Measurements from ENCODE around the gene PSMB5.

The PSMB5 gene

DNA sequence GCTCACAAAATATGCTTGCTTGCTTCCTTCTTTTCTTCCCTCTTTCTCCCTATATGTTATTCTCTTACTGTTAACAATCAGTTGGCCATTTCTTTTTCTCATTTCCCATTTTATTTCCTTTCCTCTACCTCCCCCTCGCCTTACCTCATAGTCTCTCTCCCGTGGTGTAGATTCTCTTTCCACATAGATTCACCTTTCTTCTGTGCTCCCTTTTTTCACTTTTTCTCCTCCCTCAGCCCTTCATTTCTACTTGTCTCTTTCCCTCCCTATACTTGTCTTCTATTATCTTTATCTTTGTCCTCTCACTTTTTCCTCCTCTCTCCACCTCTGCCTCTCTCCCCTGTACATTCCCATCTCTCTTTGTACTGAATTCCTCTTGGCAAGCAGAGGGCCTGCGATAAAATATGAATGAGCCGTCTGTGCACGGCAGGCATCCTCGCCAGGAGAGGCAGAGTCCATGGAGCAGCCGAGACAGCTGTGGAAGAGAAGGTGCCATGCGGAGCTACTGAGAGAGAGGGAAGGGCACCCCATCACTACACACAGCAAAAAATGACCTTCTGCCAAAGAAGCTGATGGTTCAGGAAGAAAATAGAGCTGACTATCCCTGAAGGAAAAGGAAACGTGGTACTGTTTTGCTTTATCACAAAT lies 36.9 kb downstream of the PSMB5 start:
- no peak for DNase-seq (ENCODE audit: low read depth, low spot score)
- peak overlapping the region; percentile 32 for H3K9ac ChIP-seq (ENCODE audit: insufficient read length)
- peak overlapping the region; percentile 38; the same call in 1 of the 2 replicates for H3K27ac ChIP-seq
- no peaks in the 10 kb centered on the region for H3K36me3 ChIP-seq (ENCODE audit: insufficient read depth, low read length)
- TF ChIP-seq FOXP2 (optimal IDR thresholded peaks at IDR 0.05; ENCODE audit: control extremely low read depth, extremely low read length, insufficient read depth) = no peak
- TF ChIP-seq EZH2 (IDR thresholded peaks at IDR 0.05) = no peak
- TF ChIP-seq POLR2AphosphoS5 (IDR thresholded peaks at IDR 0.05; ENCODE audit: borderline replicate concordance, low read depth, low read length) = no peak
- H3K9me3 ChIP-seq (ENCODE audit: low read depth, low read length) = no peaks in the 10 kb centered on the region
- no peak overlapping the region for H3K4me3 ChIP-seq

DNA sequence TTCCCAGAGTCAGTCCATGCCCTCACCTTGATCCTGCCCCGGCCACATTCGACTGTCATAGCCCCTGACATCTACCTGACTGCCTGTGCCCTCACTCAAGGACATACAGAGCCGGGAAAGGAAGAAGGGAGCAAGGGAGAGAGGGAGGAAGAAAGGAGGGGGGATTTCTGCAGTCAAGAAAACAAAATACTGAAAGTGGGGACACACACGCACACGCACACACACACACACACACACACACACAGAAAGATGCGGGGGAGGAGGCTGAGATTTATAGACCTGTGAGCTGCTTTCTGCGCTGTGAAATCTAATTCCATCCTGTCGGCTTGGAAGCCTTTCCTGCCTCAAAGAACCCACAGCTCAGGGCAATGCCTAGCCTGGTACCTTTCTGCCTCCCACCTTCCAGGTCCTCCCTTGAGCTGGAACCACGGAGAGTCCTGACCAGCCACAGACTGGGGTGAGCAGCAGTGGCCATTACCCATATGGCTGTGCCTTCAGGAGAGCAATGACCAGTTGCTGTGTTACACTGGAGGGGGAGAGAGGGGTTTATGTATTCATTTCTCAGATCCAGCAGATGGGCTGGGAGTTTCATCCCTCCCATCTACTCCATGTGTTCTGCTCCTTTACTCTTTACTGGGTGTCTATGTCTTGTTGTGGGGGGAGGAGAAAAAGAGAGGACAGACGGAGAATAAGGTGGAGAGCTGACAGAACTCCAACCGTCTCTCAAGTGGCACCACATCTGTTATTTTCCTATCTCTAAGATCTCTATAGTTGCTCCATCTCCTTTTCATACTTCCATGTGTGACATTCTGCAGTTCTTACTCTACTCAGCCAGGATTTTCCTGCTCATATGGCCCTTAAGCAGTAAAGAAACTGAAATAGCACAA lies 37.7 kb downstream of the PSMB5 start:
- Histone ChIP-seq H3K36me3 (ENCODE audit: insufficient read depth, low read length) (no peaks in the 10 kb centered on the region), H3K27ac (peak overlapping the region; percentile 38; the same call in 1 of the 2 replicates), H3K9ac (ENCODE audit: insufficient read length) (peak overlapping the region; percentile 9), H3K9me3 (ENCODE audit: low read depth, low read length) (no peaks in the 10 kb centered on the region), H3K4me3 (0 out of 2 replicates have a peak overlapping the region, but pooled peaks have one; percentile 5)
- no peak for TF ChIP-seq FOXP2 (optimal IDR thresholded peaks at IDR 0.05; ENCODE audit: control extremely low read depth, extremely low read length, insufficient read depth)
- no peak for TF ChIP-seq POLR2AphosphoS5 (IDR thresholded peaks at IDR 0.05; ENCODE audit: borderline replicate concordance, low read depth, low read length)
- no peak for TF ChIP-seq EZH2 (IDR thresholded peaks at IDR 0.05)
- DNase-seq (ENCODE audit: low read depth, low spot score) = no peak

DNA sequence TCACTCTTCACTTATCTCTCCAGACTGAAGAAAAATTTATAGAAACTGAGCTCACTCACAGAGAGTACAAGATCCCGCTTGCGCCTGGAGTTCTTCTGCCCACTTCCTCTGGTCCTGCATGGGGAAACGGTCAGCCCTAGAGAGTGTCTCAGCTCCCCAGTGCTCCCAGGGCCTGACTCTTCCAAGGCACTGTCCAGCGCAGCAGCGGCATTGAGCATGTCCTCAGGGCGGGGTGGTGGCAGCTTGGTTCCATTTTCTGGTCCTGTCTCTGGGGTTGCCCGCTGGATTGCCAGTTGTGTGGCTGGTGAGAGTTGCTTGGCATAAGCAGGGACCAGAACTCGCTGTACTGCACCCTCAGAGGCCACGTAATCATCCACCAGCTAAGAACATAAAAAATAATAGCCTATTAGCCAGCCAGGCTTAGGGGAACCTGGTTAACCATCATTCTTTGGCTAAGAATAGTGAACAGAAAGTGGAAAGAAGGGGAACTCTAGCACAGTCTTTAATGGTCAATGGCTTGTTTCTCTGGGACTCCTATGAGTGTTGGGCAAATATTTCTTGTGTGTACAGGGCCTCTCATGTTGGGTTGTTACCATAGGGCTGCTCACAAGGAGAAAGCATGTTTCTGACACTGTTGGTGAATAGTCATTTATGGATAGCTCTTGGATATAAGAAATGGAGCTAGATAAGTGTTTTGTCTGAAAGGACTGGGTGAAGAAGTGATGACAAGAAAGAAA lies 38.6 kb downstream of the PSMB5 start:
- no peak overlapping the region for H3K4me3 ChIP-seq
- DNase-seq (ENCODE audit: low read depth, low spot score) = no peak
- no peaks in the 10 kb centered on the region for H3K9me3 ChIP-seq (ENCODE audit: low read depth, low read length)
- TF ChIP-seq POLR2AphosphoS5 (IDR thresholded peaks at IDR 0.05; ENCODE audit: borderline replicate concordance, low read depth, low read length) = no peak
- no peak for TF ChIP-seq EZH2 (IDR thresholded peaks at IDR 0.05)
- no peak for TF ChIP-seq FOXP2 (optimal IDR thresholded peaks at IDR 0.05; ENCODE audit: control extremely low read depth, extremely low read length, insufficient read depth)
- no peaks in the 10 kb centered on the region for H3K36me3 ChIP-seq (ENCODE audit: insufficient read depth, low read length)
- H3K9ac ChIP-seq (ENCODE audit: insufficient read length) = no peak overlapping the region
- no peak overlapping the region for H3K27ac ChIP-seq

DNA sequence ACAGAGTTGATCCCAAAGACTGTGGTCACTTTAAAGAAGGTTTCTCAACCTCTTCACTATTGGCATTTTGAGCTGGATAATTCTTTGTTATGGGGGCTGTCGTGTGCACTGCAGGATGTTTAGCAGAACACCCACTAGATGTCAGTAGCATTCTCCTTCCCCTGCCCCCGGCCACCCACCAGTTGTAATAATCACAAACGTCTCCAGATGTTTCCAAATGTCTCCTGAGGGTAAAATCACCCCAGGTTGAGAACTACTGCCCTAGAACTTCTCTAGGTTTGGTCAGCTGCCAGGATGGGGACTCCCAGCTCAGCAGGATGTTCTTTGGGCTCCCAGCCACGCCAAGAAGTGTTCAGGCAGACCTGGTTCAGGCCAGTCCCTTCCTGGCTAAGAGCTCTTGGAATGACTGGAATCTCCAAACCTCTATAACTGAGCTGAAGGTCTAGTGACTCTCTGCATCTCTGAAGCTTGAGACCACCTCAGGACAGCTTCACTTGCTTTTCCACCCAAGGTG lies 39.9 kb downstream of the PSMB5 start:
- no peaks in the 10 kb centered on the region for H3K9me3 ChIP-seq (ENCODE audit: low read depth, low read length)
- H3K4me3 ChIP-seq = peak overlapping the region; percentile 40; the same call in 1 of the 2 replicates
- no peaks in the 10 kb centered on the region for H3K36me3 ChIP-seq (ENCODE audit: insufficient read depth, low read length)
- no peak for TF ChIP-seq EZH2 (IDR thresholded peaks at IDR 0.05)
- TF ChIP-seq POLR2AphosphoS5 (IDR thresholded peaks at IDR 0.05; ENCODE audit: borderline replicate concordance, low read depth, low read length) = no peak
- TF ChIP-seq FOXP2 (optimal IDR thresholded peaks at IDR 0.05; ENCODE audit: control extremely low read depth, extremely low read length, insufficient read depth) = no peak
- H3K9ac ChIP-seq (ENCODE audit: insufficient read length) = peak overlapping the region; percentile 51
- no peak for DNase-seq (ENCODE audit: low read depth, low spot score)
- H3K27ac ChIP-seq = peak overlapping the region; percentile 67; the same call in 1 of the 2 replicates

DNA sequence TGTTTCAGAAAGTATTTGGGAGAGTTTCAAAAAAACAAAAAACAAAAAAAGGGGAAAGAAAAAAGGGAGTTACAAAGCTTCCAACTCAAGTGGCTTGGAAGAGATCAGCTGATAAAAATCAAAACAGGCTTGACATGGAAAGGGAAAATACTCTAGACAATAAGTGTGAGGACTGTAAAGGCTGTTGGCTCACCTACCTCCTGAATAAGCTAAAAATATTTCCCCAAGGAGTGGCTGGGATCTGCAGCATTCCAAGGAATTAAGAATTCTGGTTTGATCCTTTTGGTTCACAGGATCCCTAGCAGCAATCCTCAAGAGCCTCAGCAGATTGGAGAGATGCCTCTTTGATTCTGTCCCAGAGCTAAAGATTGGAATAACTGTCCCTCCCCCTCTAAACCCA lies 41.2 kb downstream of the PSMB5 start:
- no peak for DNase-seq (ENCODE audit: low read depth, low spot score)
- H3K36me3 ChIP-seq (ENCODE audit: insufficient read depth, low read length) = no peaks in the 10 kb centered on the region
- H3K27ac ChIP-seq = no peak overlapping the region
- H3K9me3 ChIP-seq (ENCODE audit: low read depth, low read length) = no peaks in the 10 kb centered on the region
- TF ChIP-seq FOXP2 (optimal IDR thresholded peaks at IDR 0.05; ENCODE audit: control extremely low read depth, extremely low read length, insufficient read depth) (no peak), POLR2AphosphoS5 (IDR thresholded peaks at IDR 0.05; ENCODE audit: borderline replicate concordance, low read depth, low read length) (no peak), EZH2 (IDR thresholded peaks at IDR 0.05) (no peak)
- H3K9ac ChIP-seq (ENCODE audit: insufficient read length) = no peak overlapping the region
- no peak overlapping the region for H3K4me3 ChIP-seq

DNA sequence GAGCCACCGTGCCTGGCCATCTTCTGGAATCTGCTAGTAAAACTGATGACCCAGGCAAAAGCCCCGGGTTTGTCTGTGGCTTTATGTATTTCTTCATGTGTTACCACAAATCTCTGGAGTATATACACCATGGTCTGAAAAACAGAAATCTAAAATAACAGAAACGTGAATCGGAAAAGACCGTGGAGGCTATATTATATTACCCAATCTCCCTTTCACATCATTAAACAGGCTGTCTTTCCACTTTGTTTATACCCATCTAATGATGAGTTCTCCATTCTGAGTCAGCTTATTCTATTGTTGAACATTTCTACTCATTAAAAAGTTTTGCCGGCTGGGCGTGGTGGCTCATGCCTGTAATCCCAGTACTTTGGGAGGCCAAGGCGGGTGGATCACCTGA lies 42.8 kb downstream of the PSMB5 start:
- Histone ChIP-seq H3K27ac (no peak overlapping the region), H3K4me3 (no peak overlapping the region), H3K9me3 (ENCODE audit: low read depth, low read length) (no peaks in the 10 kb centered on the region), H3K9ac (ENCODE audit: insufficient read length) (no peak overlapping the region), H3K36me3 (ENCODE audit: insufficient read depth, low read length) (no peaks in the 10 kb centered on the region)
- DNase-seq (ENCODE audit: low read depth, low spot score) = no peak
- TF ChIP-seq FOXP2 (optimal IDR thresholded peaks at IDR 0.05; ENCODE audit: control extremely low read depth, extremely low read length, insufficient read depth) (no peak), EZH2 (IDR thresholded peaks at IDR 0.05) (no peak), POLR2AphosphoS5 (IDR thresholded peaks at IDR 0.05; ENCODE audit: borderline replicate concordance, low read depth, low read length) (no peak)

DNA sequence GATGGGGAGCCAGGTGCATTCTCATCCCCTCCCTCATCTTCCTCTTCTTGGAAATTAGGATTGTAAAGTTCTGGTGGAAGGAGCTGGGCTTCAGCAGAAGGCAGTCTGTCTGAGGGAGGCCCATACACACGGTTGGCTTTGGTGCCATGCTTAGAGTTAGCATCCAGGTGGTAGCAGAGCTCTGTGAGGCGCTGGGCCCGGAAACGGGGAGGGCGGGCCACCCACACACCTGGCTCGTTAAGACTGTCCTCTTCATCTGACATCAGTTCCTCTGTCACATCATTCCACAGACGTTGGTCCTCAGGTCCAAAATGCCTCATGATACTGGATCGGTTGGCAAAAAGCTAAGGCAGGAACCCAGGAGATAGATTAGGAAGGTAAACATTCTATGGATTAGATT lies 47.4 kb downstream of the PSMB5 start:
- TF ChIP-seq EZH2 (IDR thresholded peaks at IDR 0.05) (no peak), FOXP2 (optimal IDR thresholded peaks at IDR 0.05; ENCODE audit: control extremely low read depth, extremely low read length, insufficient read depth) (no peak), POLR2AphosphoS5 (IDR thresholded peaks at IDR 0.05; ENCODE audit: borderline replicate concordance, low read depth, low read length) (no peak)
- Histone ChIP-seq H3K9me3 (ENCODE audit: low read depth, low read length) (no peaks in the 10 kb centered on the region), H3K9ac (ENCODE audit: insufficient read length) (no peak overlapping the region), H3K4me3 (no peak overlapping the region), H3K27ac (no peak overlapping the region), H3K36me3 (ENCODE audit: insufficient read depth, low read length) (no peaks in the 10 kb centered on the region)
- DNase-seq (ENCODE audit: low read depth, low spot score) = no peak
